ENCODE data around the gene TPRKB.

DNA sequence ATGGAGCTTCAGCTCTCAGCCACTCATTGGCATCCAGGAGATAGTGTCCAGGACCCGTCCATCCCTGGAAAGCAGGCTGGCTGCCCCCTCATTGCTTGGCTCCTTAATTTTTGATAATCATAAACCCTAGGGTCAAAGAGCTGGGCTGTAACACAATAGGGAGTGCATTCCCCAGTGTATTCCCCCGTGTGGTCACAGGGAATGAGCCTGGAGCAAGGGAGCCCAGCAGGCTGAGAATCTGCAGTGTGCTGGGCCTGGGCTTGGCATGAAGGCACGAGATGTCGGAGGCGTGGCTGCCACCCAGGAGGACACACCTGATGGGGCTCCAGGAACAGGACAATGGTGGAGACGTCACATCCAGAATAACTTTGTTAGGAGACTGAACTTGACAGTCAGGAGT lies 18.7 kb downstream of the TPRKB start:
- TF ChIP-seq, protein P1, sequence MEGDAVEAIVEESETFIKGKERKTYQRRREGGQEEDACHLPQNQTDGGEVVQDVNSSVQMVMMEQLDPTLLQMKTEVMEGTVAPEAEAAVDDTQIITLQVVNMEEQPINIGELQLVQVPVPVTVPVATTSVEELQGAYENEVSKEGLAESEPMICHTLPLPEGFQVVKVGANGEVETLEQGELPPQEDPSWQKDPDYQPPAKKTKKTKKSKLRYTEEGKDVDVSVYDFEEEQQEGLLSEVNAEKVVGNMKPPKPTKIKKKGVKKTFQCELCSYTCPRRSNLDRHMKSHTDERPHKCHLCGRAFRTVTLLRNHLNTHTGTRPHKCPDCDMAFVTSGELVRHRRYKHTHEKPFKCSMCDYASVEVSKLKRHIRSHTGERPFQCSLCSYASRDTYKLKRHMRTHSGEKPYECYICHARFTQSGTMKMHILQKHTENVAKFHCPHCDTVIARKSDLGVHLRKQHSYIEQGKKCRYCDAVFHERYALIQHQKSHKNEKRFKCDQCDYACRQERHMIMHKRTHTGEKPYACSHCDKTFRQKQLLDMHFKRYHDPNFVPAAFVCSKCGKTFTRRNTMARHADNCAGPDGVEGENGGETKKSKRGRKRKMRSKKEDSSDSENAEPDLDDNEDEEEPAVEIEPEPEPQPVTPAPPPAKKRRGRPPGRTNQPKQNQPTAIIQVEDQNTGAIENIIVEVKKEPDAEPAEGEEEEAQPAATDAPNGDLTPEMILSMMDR (IDR thresholded peaks at IDR 0.05) = no peak
- no peak for TF ChIP-seq EZH2 (IDR thresholded peaks at IDR 0.05; ENCODE audit: borderline replicate concordance, insufficient read depth, low read depth, low read length, poor library complexity, severe bottlenecking)
